ENCODE measurements around the gene GALNT8.
"Not testable (repeated sequence)": the region's sequence is repeated elsewhere in the genome, so short reads cannot be mapped to it uniquely, and the experiment has no call there.

GALNT8 gene

GRCh38 chr12:4719821-4720636 is at the start of gene GALNT8:
TSS of gene GALNT8 (plus strand) at chr12:4720400. CDS start at chr12:4720678, 278 bp downstream.
- DNase-seq, result no peak

- no peak for DNase-seq
These were observed 40.5 kb upstream of the GALNT8 start for GRCh38 chr12:4679711-4680110.

- DNase-seq, result no peak
These were observed 38.5 kb upstream of the GALNT8 start for GRCh38 chr12:4681732-4682131.

- DNase-seq, result no peak
These were observed 34.9 kb upstream of the GALNT8 start for GRCh38 chr12:4685317-4685716.

- no peak for DNase-seq
These were observed 29.4 kb upstream of the GALNT8 start for GRCh38 chr12:4690760-4691159.

- DNase-seq, result no peak
These were observed 19.6 kb upstream of the GALNT8 start for GRCh38 chr12:4700621-4701026.

GRCh38 chr12:4701395-4702190 is 18.6 kb upstream of the GALNT8 start:
- DNase-seq, result no peak

GRCh38 chr12:4703676-4704075 is 16.5 kb upstream of the GALNT8 start:
- DNase-seq, result no peak

GRCh38 chr12:4705824-4706223 is 14.4 kb upstream of the GALNT8 start:
- no peak for DNase-seq

- DNase-seq, result no peak
These were observed 12.9 kb upstream of the GALNT8 start for GRCh38 chr12:4707306-4707705.

- no peak for DNase-seq
These were observed 10.1 kb upstream of the GALNT8 start for GRCh38 chr12:4710113-4710512.

GRCh38 chr12:4714879-4715278 is 5.3 kb upstream of the GALNT8 start:
- no peak for DNase-seq

- DNase-seq, result no peak
These were observed 2.4 kb upstream of the GALNT8 start for GRCh38 chr12:4717806-4718205.

- DNase-seq, result no peak
These were observed 416 bp downstream of the GALNT8 start for GRCh38 chr12:4720637-4720995.

- DNase-seq, result not testable (repeated sequence)
These were observed 1.4 kb downstream of the GALNT8 start for GRCh38 chr12:4721587-4721986.

- no peak for DNase-seq
These were observed 3.0 kb downstream of the GALNT8 start for GRCh38 chr12:4723226-4723625.

- DNase-seq, result no peak
These were observed 4.9 kb downstream of the GALNT8 start for GRCh38 chr12:4725057-4725456.

GRCh38 chr12:4734625-4735340 is 14.6 kb downstream of the GALNT8 start:
- DNase-seq, result no peak

- DNase-seq, result no peak
These were observed 15.9 kb downstream of the GALNT8 start for GRCh38 chr12:4736091-4736490.

- DNase-seq, result no peak
These were observed 18.3 kb downstream of the GALNT8 start for GRCh38 chr12:4738541-4738940.

GRCh38 chr12:4742416-4742970 is 22.3 kb downstream of the GALNT8 start:
- no peak for DNase-seq

- no peak for DNase-seq
These were observed 22.8 kb downstream of the GALNT8 start for GRCh38 chr12:4743046-4743445.

GRCh38 chr12:4744709-4745108 is 24.5 kb downstream of the GALNT8 start:
- DNase-seq, result no peak
